ENCODE results near the gene APOL5.

DNA sequence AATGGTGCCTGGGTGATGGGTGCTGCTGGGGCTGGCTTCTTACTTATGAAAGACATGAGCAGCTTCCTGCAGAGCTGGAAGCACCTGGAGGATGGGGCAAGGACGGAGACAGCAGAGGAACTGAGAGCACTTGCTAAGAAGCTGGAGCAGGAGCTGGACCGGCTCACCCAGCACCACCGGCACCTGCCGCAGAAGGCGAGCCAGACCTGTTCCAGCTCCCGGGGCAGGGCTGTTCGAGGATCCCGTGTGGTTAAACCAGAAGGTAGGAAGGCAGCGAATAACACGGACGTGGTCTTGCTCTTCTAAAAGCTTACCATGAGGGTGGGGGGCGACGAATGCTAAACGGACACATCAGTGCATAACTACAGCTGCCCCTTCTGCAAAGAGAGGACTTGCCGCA, 9.3 kb downstream of the APOL5 start:
- TF ChIP-seq BCL6 (CRISPR knock-in tag; IDR thresholded peaks at IDR 0.05), result no peak
- no peak for TF ChIP-seq TCF7L2 (IDR thresholded peaks at IDR 0.05; ENCODE audit: low read depth, low read length)
- TF ChIP-seq, protein P1, sequence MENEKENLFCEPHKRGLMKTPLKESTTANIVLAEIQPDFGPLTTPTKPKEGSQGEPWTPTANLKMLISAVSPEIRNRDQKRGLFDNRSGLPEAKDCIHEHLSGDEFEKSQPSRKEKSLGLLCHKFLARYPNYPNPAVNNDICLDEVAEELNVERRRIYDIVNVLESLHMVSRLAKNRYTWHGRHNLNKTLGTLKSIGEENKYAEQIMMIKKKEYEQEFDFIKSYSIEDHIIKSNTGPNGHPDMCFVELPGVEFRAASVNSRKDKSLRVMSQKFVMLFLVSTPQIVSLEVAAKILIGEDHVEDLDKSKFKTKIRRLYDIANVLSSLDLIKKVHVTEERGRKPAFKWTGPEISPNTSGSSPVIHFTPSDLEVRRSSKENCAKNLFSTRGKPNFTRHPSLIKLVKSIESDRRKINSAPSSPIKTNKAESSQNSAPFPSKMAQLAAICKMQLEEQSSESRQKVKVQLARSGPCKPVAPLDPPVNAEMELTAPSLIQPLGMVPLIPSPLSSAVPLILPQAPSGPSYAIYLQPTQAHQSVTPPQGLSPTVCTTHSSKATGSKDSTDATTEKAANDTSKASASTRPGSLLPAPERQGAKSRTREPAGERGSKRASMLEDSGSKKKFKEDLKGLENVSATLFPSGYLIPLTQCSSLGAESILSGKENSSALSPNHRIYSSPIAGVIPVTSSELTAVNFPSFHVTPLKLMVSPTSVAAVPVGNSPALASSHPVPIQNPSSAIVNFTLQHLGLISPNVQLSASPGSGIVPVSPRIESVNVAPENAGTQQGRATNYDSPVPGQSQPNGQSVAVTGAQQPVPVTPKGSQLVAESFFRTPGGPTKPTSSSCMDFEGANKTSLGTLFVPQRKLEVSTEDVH (IDR thresholded peaks at IDR 0.05; ENCODE audit: low read depth, partially characterized antibody), result no peak
- TF ChIP-seq MYC (IDR thresholded peaks at IDR 0.05; ENCODE audit: low read depth, low read length), result no peak
- no peak for TF ChIP-seq MYC (CRISPR knock-in tag; IDR thresholded peaks at IDR 0.05; ENCODE audit: borderline replicate concordance, low read depth)
- TF ChIP-seq POLR2AphosphoS2 (IDR thresholded peaks at IDR 0.05; ENCODE audit: low read length), result no peak
- TF ChIP-seq, protein P2, sequence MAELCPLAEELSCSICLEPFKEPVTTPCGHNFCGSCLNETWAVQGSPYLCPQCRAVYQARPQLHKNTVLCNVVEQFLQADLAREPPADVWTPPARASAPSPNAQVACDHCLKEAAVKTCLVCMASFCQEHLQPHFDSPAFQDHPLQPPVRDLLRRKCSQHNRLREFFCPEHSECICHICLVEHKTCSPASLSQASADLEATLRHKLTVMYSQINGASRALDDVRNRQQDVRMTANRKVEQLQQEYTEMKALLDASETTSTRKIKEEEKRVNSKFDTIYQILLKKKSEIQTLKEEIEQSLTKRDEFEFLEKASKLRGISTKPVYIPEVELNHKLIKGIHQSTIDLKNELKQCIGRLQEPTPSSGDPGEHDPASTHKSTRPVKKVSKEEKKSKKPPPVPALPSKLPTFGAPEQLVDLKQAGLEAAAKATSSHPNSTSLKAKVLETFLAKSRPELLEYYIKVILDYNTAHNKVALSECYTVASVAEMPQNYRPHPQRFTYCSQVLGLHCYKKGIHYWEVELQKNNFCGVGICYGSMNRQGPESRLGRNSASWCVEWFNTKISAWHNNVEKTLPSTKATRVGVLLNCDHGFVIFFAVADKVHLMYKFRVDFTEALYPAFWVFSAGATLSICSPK (IDR thresholded peaks at IDR 0.05; ENCODE audit: borderline replicate concordance), result no peak
- TF ChIP-seq, protein P3, sequence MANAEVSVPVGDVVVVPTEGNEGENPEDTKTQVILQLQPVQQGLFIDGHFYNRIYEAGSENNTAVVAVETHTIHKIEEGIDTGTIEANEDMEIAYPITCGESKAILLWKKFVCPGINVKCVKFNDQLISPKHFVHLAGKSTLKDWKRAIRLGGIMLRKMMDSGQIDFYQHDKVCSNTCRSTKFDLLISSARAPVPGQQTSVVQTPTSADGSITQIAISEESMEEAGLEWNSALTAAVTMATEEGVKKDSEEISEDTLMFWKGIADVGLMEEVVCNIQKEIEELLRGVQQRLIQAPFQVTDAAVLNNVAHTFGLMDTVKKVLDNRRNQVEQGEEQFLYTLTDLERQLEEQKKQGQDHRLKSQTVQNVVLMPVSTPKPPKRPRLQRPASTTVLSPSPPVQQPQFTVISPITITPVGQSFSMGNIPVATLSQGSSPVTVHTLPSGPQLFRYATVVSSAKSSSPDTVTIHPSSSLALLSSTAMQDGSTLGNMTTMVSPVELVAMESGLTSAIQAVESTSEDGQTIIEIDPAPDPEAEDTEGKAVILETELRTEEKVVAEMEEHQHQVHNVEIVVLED (CRISPR knock-in tag; IDR thresholded peaks at IDR 0.05), result no peak
- no peak for TF ChIP-seq ZFX (CRISPR knock-in tag; IDR thresholded peaks at IDR 0.05)
- no peak for TF ChIP-seq ZBTB7A (IDR thresholded peaks at IDR 0.05; ENCODE audit: borderline replicate concordance, control insufficient read depth, low read depth, low read length)
